Activated T-helper 1 cell treated with anti-CD3 and anti-CD28 coated beads, Interleukin-2, amount 50 U/mL, for 16 hours (primary cell): ENCODE measurements around the gene RNPEPL1.

Source experiments
- DNase-seq, 2 donors: peaks; one replicate each; pipeline ENCODE4 v3.0.0-alpha.2; 2020; ENCODE audit warnings: low read depth in 1 of 2, low spot score in 1 of 2

The RNPEPL1 gene

GRCh38 chr2:240622531-240623235 lies 54.4 kb downstream of the RNPEPL1 start:
- DNase-seq, result no peak

DNA sequence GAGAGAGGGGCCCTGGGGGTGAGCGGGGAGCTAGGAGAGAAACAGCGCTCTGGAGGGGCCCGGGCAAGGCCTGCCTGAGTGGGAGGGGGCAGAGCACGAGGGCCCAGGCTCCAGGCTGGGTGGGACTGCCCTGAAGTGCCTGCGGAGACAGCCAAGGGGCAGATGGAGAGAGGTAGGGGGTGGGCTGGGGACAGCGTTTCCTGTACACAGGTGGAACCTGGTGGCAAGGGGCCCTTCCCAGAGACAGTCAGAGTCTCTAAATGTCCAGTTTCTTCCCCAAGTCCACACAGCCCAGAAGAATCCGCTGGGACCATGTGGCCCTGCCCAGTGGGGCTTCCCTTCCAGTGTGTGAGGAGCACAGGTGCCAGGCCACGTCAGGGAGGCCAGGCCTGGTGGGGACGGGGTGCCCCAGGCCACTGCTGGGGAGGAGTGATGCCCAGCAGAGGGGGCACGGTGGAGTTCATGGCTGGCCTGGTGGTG lies 55.3 kb downstream of the RNPEPL1 start:
- DNase-seq, result no peak

DNA sequence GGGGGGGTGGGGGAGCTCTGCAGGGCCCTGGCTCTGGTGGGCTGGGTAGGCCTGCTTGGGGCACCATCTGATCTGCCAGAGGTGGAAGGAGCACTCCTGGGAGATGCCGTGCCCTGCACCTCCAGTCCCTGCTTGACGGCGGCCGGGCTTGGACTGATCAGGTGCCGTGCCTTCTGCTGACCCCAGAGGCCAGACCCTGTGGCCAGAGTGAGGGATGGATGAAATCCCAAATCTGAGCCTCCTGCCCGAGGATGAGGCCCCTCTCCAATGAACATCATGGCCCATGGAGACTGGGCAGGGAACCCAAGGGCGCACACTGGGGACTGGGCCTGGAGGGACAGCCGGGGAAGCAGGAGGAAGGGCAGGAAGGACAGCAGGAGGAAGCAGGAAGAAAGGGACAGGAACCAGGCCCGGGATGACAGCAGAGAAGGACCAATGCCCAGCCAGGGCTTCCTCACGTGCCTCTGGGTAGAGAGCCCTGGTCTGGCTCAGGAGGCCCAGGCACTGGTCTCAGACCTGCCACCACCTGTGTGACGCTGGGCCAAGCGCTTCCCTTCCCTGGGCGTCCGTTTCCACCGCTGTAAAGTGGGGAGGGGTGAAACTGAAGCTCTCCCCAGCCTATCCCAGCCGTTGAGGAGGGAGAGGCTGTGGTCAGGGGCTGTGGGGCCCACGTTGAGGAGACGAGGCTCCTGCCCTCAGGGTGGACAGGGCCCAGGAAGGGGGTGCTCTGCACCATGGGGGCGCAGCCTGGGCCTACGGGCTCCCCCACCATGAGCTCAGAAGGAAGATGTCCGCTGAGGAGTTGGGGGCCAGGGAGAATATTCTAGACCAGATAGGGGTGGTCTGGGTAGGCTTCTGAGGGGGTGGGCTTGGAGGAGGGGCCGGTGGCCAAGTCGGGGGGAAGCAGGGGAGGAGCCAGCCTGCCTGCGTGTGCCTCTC lies 56.0 kb downstream of the RNPEPL1 start:
- no peak for DNase-seq

- peak; percentile 48 to 68 for DNase-seq
Measured at GRCh38 chr2:240624950-240625621, 56.8 kb downstream of the RNPEPL1 start, which contains the start of gene GPR35. Gene GPR35 (plus strand): TSS chr2:240625480. CDS start chr2:240629953, 4,473 bp downstream.

- DNase-seq, result peak in 1 of 2 donors; percentile 3
Measured at GRCh38 chr2:240626531-240627300, 58.4 kb downstream of the RNPEPL1 start.

- DNase-seq, result no peak
Measured at GRCh38 chr2:240627736-240628506, 59.6 kb downstream of the RNPEPL1 start.

- no peak for DNase-seq
Measured at GRCh38 chr2:240628507-240628807, 60.2 kb downstream of the RNPEPL1 start.

GRCh38 chr2:240628808-240629618 lies 60.7 kb downstream of the RNPEPL1 start:
- no peak for DNase-seq

DNA sequence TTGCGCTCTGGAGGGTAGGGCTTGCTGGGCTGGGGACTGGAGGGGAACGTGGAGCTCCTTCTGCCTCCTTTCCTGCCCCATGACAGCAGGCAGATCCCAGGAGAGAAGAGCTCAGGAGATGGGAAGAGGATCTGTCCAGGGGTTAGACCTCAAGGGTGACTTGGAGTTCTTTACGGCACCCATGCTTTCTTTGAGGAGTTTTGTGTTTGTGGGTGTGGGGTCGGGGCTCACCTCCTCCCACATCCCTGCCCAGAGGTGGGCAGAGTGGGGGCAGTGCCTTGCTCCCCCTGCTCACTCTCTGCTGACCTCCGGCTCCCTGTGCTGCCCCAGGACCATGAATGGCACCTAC lies 61.3 kb downstream of the RNPEPL1 start:
- DNase-seq, result no peak

DNA sequence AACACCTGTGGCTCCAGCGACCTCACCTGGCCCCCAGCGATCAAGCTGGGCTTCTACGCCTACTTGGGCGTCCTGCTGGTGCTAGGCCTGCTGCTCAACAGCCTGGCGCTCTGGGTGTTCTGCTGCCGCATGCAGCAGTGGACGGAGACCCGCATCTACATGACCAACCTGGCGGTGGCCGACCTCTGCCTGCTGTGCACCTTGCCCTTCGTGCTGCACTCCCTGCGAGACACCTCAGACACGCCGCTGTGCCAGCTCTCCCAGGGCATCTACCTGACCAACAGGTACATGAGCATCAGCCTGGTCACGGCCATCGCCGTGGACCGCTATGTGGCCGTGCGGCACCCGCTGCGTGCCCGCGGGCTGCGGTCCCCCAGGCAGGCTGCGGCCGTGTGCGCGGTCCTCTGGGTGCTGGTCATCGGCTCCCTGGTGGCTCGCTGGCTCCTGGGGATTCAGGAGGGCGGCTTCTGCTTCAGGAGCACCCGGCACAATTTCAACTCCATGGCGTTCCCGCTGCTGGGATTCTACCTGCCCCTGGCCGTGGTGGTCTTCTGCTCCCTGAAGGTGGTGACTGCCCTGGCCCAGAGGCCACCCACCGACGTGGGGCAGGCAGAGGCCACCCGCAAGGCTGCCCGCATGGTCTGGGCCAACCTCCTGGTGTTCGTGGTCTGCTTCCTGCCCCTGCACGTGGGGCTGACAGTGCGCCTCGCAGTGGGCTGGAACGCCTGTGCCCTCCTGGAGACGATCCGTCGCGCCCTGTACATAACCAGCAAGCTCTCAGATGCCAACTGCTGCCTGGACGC lies 61.9 kb downstream of the RNPEPL1 start:
- no peak for DNase-seq
